Chondrocyte (in vitro differentiated cells): ENCODE results near the gene TRIM17. TPM values are rescaled to one million over a fixed set of nuclear protein-coding genes. Genes with fewer than 3 reads are reported as not detected.
A peak's percentile ranks its signal among the peaks of the same experiment; 100 is the strongest.

Experiments used
- DNase-seq: peaks from one replicate; pipeline ENCODE4 v3.0.0; 2021; ENCODE audit warnings: mixed read lengths, low spot score
- H3K27ac Mint-ChIP-seq: one replicate; pipeline ENCODE4 v1.8.0; 2021; ENCODE audit warnings: mild to moderate bottlenecking, moderate library complexity, mixed read lengths; ENCODE audit not compliant: unreplicated experiment
- H3K27me3 Mint-ChIP-seq: 2 replicates; pipeline ENCODE4 v1.8.0; 2021; ENCODE audit warnings: low read depth, mixed read lengths
- H3K36me3 Mint-ChIP-seq: 2 replicates; pipeline ENCODE4 v1.8.0; 2021; ENCODE audit warnings: low read depth, mixed read lengths
- H3K4me1 Mint-ChIP-seq: 2 replicates; pipeline ENCODE4 v1.8.0; 2021; ENCODE audit warnings: low read depth, mild to moderate bottlenecking, mixed read lengths
- H3K4me3 Mint-ChIP-seq: one replicate; pipeline ENCODE4 v1.8.0; 2021; ENCODE audit warnings: mild to moderate bottlenecking, moderate library complexity, mixed read lengths; ENCODE audit not compliant: unreplicated experiment
- H3K9me3 Mint-ChIP-seq: 2 replicates; pipeline ENCODE4 v1.8.0; 2021; ENCODE audit warnings: low read depth, mixed read lengths
- CTCF ChIP-seq: fragments of 200-600 bp; sonication (generic); IDR thresholded peaks from 2 replicates; pipeline ENCODE4 v1.5.0; 2021; ENCODE audit warnings: antibody characterized with exemption, mild to moderate bottlenecking, moderate library complexity
- total RNA-seq: library from RNA; stranded (reverse); gene quantifications from 3 replicates; pipeline ENCODE4 v1.2.1, GENCODE V29; 2021

The TRIM17 gene
- total RNA-seq, 1 donor from 2014 or later = 0.35 TPM

- Mint-ChIP-seq H3K27ac (no peak overlapping the region), H3K27me3 (no peaks in the 10 kb centered on the region), H3K9me3 (no peaks in the 10 kb centered on the region), H3K4me1 (peaks cover 10% of the 10 kb centered on the region), H3K4me3 (no peak overlapping the region), H3K36me3 (peaks cover 27% of the 10 kb centered on the region)
- no peak for DNase-seq
- TF ChIP-seq CTCF = no peak
Observed at GRCh38 chr1:228398741-228399461, 17.8 kb downstream of the TRIM17 start.

GRCh38 chr1:228397966-228398365 is 18.7 kb downstream of the TRIM17 start:
- Mint-ChIP-seq H3K9me3 (no peaks in the 10 kb centered on the region), H3K27ac (no peak overlapping the region), H3K4me1 (peaks cover 11% of the 10 kb centered on the region), H3K4me3 (no peak overlapping the region), H3K36me3 (peaks cover 27% of the 10 kb centered on the region), H3K27me3 (no peaks in the 10 kb centered on the region)
- no peak for DNase-seq
- no peak for TF ChIP-seq CTCF

- Mint-ChIP-seq H3K36me3 (peaks cover 27% of the 10 kb centered on the region), H3K4me3 (no peak overlapping the region), H3K27ac (no peak overlapping the region), H3K27me3 (no peaks in the 10 kb centered on the region), H3K4me1 (peaks cover 19% of the 10 kb centered on the region), H3K9me3 (no peaks in the 10 kb centered on the region)
- DNase-seq = peak; percentile 70
- TF ChIP-seq CTCF = no peak
Observed at GRCh38 chr1:228396770-228397662, 19.6 kb downstream of the TRIM17 start.

- Mint-ChIP-seq H3K36me3 (peaks cover 17% of the 10 kb centered on the region), H3K9me3 (no peaks in the 10 kb centered on the region), H3K4me3 (no peak overlapping the region), H3K27ac (no peak overlapping the region), H3K27me3 (no peaks in the 10 kb centered on the region), H3K4me1 (peaks cover 21% of the 10 kb centered on the region)
- TF ChIP-seq CTCF = no peak
- peak; percentile 84 for DNase-seq
Observed at GRCh38 chr1:228394571-228395394, 21.9 kb downstream of the TRIM17 start.
